HepG2 (cell line): ENCODE measurements around the gene RPS6KC1. TPM values are rescaled to one million over a fixed set of nuclear protein-coding genes. Genes with fewer than 3 reads are reported as not detected.
A peak's percentile ranks its signal among the peaks of the same experiment; 100 is the strongest.

Source experiments
- ATAC-seq: fragments of 200-7000 bp; cut with Tn5 transposase; 3 replicates; pipeline ENCODE4 v1.9.1; 2020; ENCODE audit warnings: mild to moderate bottlenecking, moderate library complexity
- BruUV-seq: library from RNA; stranded (reverse); fragments of 400-500 nt; replicated peaks from 2 replicates; lab custom pipeline; 2021; lab: Mats Ljungman, UMichigan
- CTCF ChIA-PET: fragments of 300-600 bp; formaldehyde crosslinking; extraction: SDS; loops from one replicate; lab custom pipeline; 2021; ENCODE audit warnings: low total read pairs, inconsistent platforms, low intra/inter-chr PET ratio; lab: Yijun Ruan, JAX
- POLR2A ChIA-PET: fragments of 350-600 bp; sonication (Branson Sonifier 250); formaldehyde crosslinking; loops from one replicate; lab custom pipeline; 2020; ENCODE audit warnings: antibody characterized with exemption, inconsistent platforms; lab: Yijun Ruan, JAX
- DNase-seq: peaks from one replicate; pipeline ENCODE4 v3.0.0-alpha.2; 2015; ENCODE audit warnings: low spot score
- FAIRE-seq: peaks from 3 replicates; lab custom pipeline; 2011; peaks lifted over from hg19 to GRCh38; lab: Jason Lieb, UNC
- H2AFZ ChIP-seq: one replicate; pipeline ENCODE4 v1.6.1; 2011; ENCODE audit warnings: low read length, inconsistent platforms
- H3K27ac ChIP-seq: fragments of 300-600 bp; 3 replicates; pipeline ENCODE4 v1.8.0; 2011; ENCODE audit warnings: mixed run types, mild to moderate bottlenecking, mixed read lengths, low read length, inconsistent platforms; ENCODE audit not compliant: insufficient read depth; ENCODE audit errors: extremely low read length
- H3K27me3 ChIP-seq, 2 experiments: fragments of 200-600 bp in 1 of 2; 2 replicates in 1 of 2; 3 replicates in 1 of 2; pipeline versions ENCODE4 v1.6.0 to v1.8.0; 2011; ENCODE audit warnings: low read length in 2 of 2, mild to moderate bottlenecking in 2 of 2, moderate library complexity in 2 of 2, inconsistent platforms in 1 of 2; ENCODE audit not compliant: insufficient read depth in 2 of 2, control insufficient read depth in 1 of 2
- H3K36me3 ChIP-seq, 2 experiments: fragments of 200-600 bp in 1 of 2; replicated peaks in 1 of 2; 2 replicates in 1 of 2; 3 replicates in 1 of 2; pipeline versions ENCODE4 v1.5.1 to v1.8.0; 2011; ENCODE audit warnings: low read length in 2 of 2, inconsistent platforms in 1 of 2; ENCODE audit not compliant: insufficient read depth in 2 of 2, control insufficient read depth in 1 of 2
- H3K4me1 ChIP-seq: 2 replicates; pipeline ENCODE4 v1.5.1; 2012; ENCODE audit warnings: low read length, inconsistent platforms; ENCODE audit not compliant: insufficient read depth
- H3K4me2 ChIP-seq: 2 replicates; pipeline ENCODE4 v1.6.0; 2011; ENCODE audit warnings: low read depth, low read length, inconsistent platforms
- H3K4me3 ChIP-seq, 3 experiments: fragments of 200-600 bp in 1 of 3; sonication (generic), shearing (Covaris generic) in 1 of 3; replicated peaks in 1 of 3; 2 replicates each; pipeline ENCODE4 v1.5.1; 2011 to 2016; ENCODE audit warnings: low read length in 3 of 3, inconsistent platforms in 2 of 3, low read depth in 2 of 3, mild to moderate bottlenecking in 2 of 3, control low read depth in 1 of 3, mixed read lengths in 1 of 3; ENCODE audit not compliant: insufficient read depth in 1 of 3
- H3K79me2 ChIP-seq: one replicate; pipeline ENCODE4 v1.6.1; 2011; ENCODE audit warnings: low read length, inconsistent platforms; ENCODE audit not compliant: insufficient read depth
- H3K9ac ChIP-seq: 2 replicates; pipeline ENCODE4 v1.6.0; 2011; ENCODE audit warnings: mild to moderate bottlenecking, low read depth, low read length, inconsistent platforms; ENCODE audit not compliant: insufficient read depth
- H3K9me3 ChIP-seq: 2 replicates; pipeline ENCODE4 v1.5.1; 2012; ENCODE audit warnings: mild to moderate bottlenecking, low read length
- H4K20me1 ChIP-seq: 2 replicates; pipeline ENCODE4 v1.6.0; 2011; ENCODE audit warnings: inconsistent platforms, mild to moderate bottlenecking, low read length, moderate library complexity; ENCODE audit not compliant: insufficient read depth
- ATF7-NPFF ChIP-seq: sonication (generic); formaldehyde crosslinking; IDR thresholded peaks from 2 replicates; pipeline ENCODE4 v1.8.1; 2023; ENCODE audit warnings: mild to moderate bottlenecking, low read depth, missing genetic modification reagents, moderate library complexity
- BHLHE40 ChIP-seq: IDR thresholded peaks from 2 replicates; pipeline ENCODE4 v1.6.1; 2011; ENCODE audit warnings: low read length, improper control_type of control experiment
- HHEX ChIP-seq: IDR thresholded peaks from 2 replicates; pipeline ENCODE4 v1.6.1; 2016; ENCODE audit warnings: control low read depth
- HNRNPH1 ChIP-seq: fragments of 200-400 bp; formaldehyde crosslinking; optimal IDR thresholded peaks from 2 replicates; pipeline ENCODE3; 2017; ENCODE audit warnings: mild to moderate bottlenecking, low read depth, low read length
- JDP2 ChIP-seq: sonication (generic); formaldehyde crosslinking; IDR thresholded peaks from 2 replicates; pipeline ENCODE4 v1.8.1; 2022; ENCODE audit warnings: missing genetic modification reagents, borderline replicate concordance
- MATR3 ChIP-seq: sonication (generic); formaldehyde crosslinking; IDR thresholded peaks from 2 replicates; pipeline ENCODE4 v1.4.0; 2020; ENCODE audit warnings: missing genetic modification reagents
- MYNN ChIP-seq: sonication (generic); formaldehyde crosslinking; IDR thresholded peaks from 2 replicates; pipeline ENCODE4 v1.4.0; 2020; ENCODE audit warnings: mild to moderate bottlenecking, low read depth, missing genetic modification reagents
- NONO ChIP-seq, 2 experiments: fragments of 450-650 bp in 1 of 2; sonication (generic) in 1 of 2; formaldehyde crosslinking in 1 of 2; IDR thresholded peaks in 1 of 2; conservative IDR thresholded peaks in 1 of 2; 2 replicates each; pipeline versions ENCODE4 v1.6.1 to v1.8.0; 2017 to 2022; ENCODE audit warnings: mild to moderate bottlenecking in 1 of 2, missing genetic modification reagents in 1 of 2, moderate library complexity in 1 of 2
- YEATS2 ChIP-seq: sonication (generic); formaldehyde crosslinking; IDR thresholded peaks from 2 replicates; pipeline ENCODE4 v1.4.0; 2020; ENCODE audit warnings: missing genetic modification reagents, borderline replicate concordance
- ZBTB38 ChIP-seq: sonication (generic); formaldehyde crosslinking; IDR thresholded peaks from 2 replicates; pipeline ENCODE4 v1.5.1; 2020; ENCODE audit warnings: mild to moderate bottlenecking, missing genetic modification reagents
- ZEB1 ChIP-seq: IDR thresholded peaks from 2 replicates; pipeline ENCODE4 v1.6.1; 2012; ENCODE audit warnings: mild to moderate bottlenecking, low read depth, inconsistent platforms; ENCODE audit not compliant: insufficient replicate concordance
- ZNF331 ChIP-seq: sonication (generic); formaldehyde crosslinking; IDR thresholded peaks from 2 replicates; pipeline ENCODE4 v1.4.0; 2020; ENCODE audit warnings: missing genetic modification reagents
- ZNF510 ChIP-seq: sonication (generic); formaldehyde crosslinking; IDR thresholded peaks from 2 replicates; pipeline ENCODE4 v1.4.0; 2020; ENCODE audit warnings: low read depth, mild to moderate bottlenecking, missing genetic modification reagents
- ZNF703 ChIP-seq: sonication (generic); formaldehyde crosslinking; IDR thresholded peaks from 2 replicates; pipeline ENCODE4 v1.5.1; 2020; ENCODE audit warnings: missing genetic modification reagents, mild to moderate bottlenecking, moderate library complexity, borderline replicate concordance
- ZNF83 ChIP-seq: sonication (generic); formaldehyde crosslinking; IDR thresholded peaks from 2 replicates; pipeline ENCODE4 v1.4.0; 2020; ENCODE audit warnings: missing genetic modification reagents, mild to moderate bottlenecking, borderline replicate concordance
- WGBS: methylation state at CpG from one replicate; pipeline ENCODE4 v1.1.6; 2017; ENCODE audit warnings: low lambda C conversion rate; 5-methylcytosine and 5-hydroxymethylcytosine counted together
- in situ Hi-C: cut with HindIII; loops from 2 replicates; pipeline ENCODE4 v1.10.0; 2017; ENCODE audit warnings: low pct_unique_long_range_greater_than_20kb; ENCODE audit not compliant: extremely low pct_ligation_motif_present
- intact Hi-C: fragments of 100-400 bp; cut with micrococcal nuclease; formaldehyde crosslinking; loops from one replicate; pipeline ENCODE4 v1.10.0; 2022; ENCODE audit not compliant: unreplicated experiment
- polyA plus RNA-seq, 8 experiments: library from polyadenylated mRNA; depleted of rRNA in 3 of 8; stranded (reverse) in 7 of 8; unstranded in 1 of 8; fragments of >200 nt; fragmentation: Illumina TruSeq in 4 of 8; extraction: Trizol in 4 of 8; gene quantifications; 2 replicates each; pipeline versions ENCODE4 v1.2.1 to v1.2.3, GENCODE V29; 2011 to 2016; ENCODE audit warnings: low read depth in 4 of 8, missing spikeins in 1 of 8, mixed read lengths in 1 of 8; ENCODE audit not compliant: insufficient read depth in 1 of 8
- total RNA-seq, 5 experiments: library from RNA; depleted of rRNA; stranded (reverse); fragments of >200 nt; fragmentation: Illumina TruSeq; extraction: Trizol; gene quantifications; 2 replicates each; pipeline ENCODE4 v1.2.3, GENCODE V29; 2016; ENCODE audit warnings: low read depth in 1 of 5
- TF ChIP-seq, protein P1 (sequence below): IDR thresholded peaks from 2 replicates; pipeline ENCODE4 v1.6.1; 2018; ENCODE audit warnings: missing genetic modification reagents, mild to moderate bottlenecking, missing compliant biosample characterization
- TF ChIP-seq, protein P2 (sequence below): sonication (generic); formaldehyde crosslinking; IDR thresholded peaks from 2 replicates; pipeline ENCODE4 v1.8.0; 2023; ENCODE audit warnings: mild to moderate bottlenecking, missing genetic modification reagents
- TF ChIP-seq, protein P3 (sequence below): sonication (generic); IDR thresholded peaks from 2 replicates; pipeline ENCODE4 v1.6.1; 2016; ENCODE audit warnings: low read depth, borderline replicate concordance
- TF ChIP-seq, protein P4 (sequence below): sonication (generic); formaldehyde crosslinking; IDR thresholded peaks from 2 replicates; pipeline ENCODE4 v1.4.0; 2020; ENCODE audit warnings: mild to moderate bottlenecking, missing genetic modification reagents

RPS6KC1 gene
- total and polyA plus RNA-seq, 2 of the 13 experiments (the other 11 are each of a cell fraction or from before 2014, with no cell fraction given), result 11.0 to 25.2 TPM

DNA sequence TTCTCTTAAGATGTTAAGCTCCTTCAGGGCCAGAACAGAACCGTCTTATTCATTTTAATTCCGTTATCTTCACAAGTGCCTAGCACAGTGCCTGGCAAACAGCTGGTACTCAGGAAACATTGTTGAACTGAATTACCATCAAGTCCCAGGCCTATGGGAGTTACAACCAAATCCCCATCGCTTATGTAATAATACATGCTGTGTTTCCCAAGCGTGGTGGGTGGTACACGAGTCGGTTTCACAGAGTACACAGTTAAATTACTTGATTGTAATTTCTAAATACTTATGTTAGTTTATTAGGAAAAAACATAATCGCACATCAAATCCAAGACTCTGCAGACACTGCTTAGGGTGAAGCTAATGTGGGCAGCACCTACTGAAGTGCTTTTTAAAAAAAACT lies 36.4 kb upstream of the RPS6KC1 start:
- TF ChIP-seq, protein P1, sequence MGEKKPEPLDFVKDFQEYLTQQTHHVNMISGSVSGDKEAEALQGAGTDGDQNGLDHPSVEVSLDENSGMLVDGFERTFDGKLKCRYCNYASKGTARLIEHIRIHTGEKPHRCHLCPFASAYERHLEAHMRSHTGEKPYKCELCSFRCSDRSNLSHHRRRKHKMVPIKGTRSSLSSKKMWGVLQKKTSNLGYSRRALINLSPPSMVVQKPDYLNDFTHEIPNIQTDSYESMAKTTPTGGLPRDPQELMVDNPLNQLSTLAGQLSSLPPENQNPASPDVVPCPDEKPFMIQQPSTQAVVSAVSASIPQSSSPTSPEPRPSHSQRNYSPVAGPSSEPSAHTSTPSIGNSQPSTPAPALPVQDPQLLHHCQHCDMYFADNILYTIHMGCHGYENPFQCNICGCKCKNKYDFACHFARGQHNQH, result peak; percentile 6; the same call in 1 of the 2 replicates
- TF ChIP-seq JDP2 (CRISPR knock-in tag) (no peak), HNRNPH1 (no peak), ZBTB38 (CRISPR knock-in tag) (no peak), BHLHE40 (no peak), MATR3 (no peak), MYNN (no peak), ZNF703 (no peak), NONO (IDR thresholded peaks at IDR 0.05) (no peak), NONO (CRISPR knock-in tag; conservative IDR thresholded peaks at IDR 0.05) (peak; percentile 13; the same call in 1 of the 2 replicates), HHEX (no peak), YEATS2 (CRISPR knock-in tag) (0 out of 2 replicates have a peak, but pooled peaks have one; percentile 8), ZNF510 (CRISPR knock-in tag) (no peak), ZNF331 (CRISPR knock-in tag) (no peak), ATF7-NPFF (no peak), ZNF83 (CRISPR knock-in tag) (no peak), ZEB1 (no peak)
- TF ChIP-seq, protein P2, sequence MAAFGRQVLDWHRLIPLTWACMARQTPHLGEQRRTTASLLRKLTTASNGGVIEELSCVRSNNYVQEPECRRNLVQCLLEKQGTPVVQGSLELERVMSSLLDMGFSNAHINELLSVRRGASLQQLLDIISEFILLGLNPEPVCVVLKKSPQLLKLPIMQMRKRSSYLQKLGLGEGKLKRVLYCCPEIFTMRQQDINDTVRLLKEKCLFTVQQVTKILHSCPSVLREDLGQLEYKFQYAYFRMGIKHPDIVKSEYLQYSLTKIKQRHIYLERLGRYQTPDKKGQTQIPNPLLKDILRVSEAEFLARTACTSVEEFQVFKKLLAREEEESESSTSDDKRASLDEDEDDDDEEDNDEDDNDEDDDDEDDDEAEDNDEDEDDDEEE (CRISPR knock-in tag), result 0 out of 2 replicates have a peak, but pooled peaks have one; percentile 1
- TF ChIP-seq, protein P3, sequence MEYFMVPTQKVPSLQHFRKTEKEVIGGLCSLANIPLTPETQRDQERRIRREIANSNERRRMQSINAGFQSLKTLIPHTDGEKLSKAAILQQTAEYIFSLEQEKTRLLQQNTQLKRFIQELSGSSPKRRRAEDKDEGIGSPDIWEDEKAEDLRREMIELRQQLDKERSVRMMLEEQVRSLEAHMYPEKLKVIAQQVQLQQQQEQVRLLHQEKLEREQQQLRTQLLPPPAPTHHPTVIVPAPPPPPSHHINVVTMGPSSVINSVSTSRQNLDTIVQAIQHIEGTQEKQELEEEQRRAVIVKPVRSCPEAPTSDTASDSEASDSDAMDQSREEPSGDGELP, result peak; percentile 44; the same call in 1 of the 2 replicates
- TF ChIP-seq, protein P4, sequence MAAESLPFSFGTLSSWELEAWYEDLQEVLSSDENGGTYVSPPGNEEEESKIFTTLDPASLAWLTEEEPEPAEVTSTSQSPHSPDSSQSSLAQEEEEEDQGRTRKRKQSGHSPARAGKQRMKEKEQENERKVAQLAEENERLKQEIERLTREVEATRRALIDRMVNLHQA, result 0 out of 2 replicates have a peak, but pooled peaks have one; percentile 50
- Histone ChIP-seq H3K36me3 (peaks cover 3 to 19% of the 10 kb centered on the region in 2 experiments; a peak in 3 of 5 replicates), H3K9me3 (no peaks in the 10 kb centered on the region), H3K27ac (peak overlapping the region; percentile 89), H3K4me2 (peak overlapping the region; percentile 78), H4K20me1 (no peaks in the 10 kb centered on the region), H3K4me1 (peaks cover 32% of the 10 kb centered on the region), H3K27me3 (no peaks in the 10 kb centered on the region; a peak in 1 of 5 replicates), H3K4me3 (peak overlapping the region; percentile 62 to 94 (median 91)), H3K9ac (peak overlapping the region; percentile 84), H2AFZ (no peak overlapping the region), H3K79me2 (peaks cover 29% of the 10 kb centered on the region)
- WGBS, result 13% methylated on average over 7 of the region's 7 CpGs
- intact Hi-C loops (loop anchor here (5.0 kb wide), 1 partner anchor 38 kb away; the partner anchor contains the start of gene RPS6KC1), in situ Hi-C loops (no loop called here)
- DNase-seq (peak; percentile 16), ATAC-seq (no peak), FAIRE-seq (no peak)
- CTCF ChIA-PET, result no interaction called here
- POLR2A ChIA-PET, result interaction anchor here (1.4 kb wide), 1 partner anchor 36 kb away, joined by 3 read pairs; the partner anchor contains the start of gene RPS6KC1
- no TSS peak for BruUV-seq
